KMS-11 (cell line): ENCODE results near the gene MYH9.

Experiments used
- H2AFZ ChIP-seq: fragments of 200-600 bp; sonication (generic); 2 replicates; pipeline ENCODE4 v1.6.1; 2016; ENCODE audit warnings: antibody characterized with exemption, mixed run types, low read depth
- H3K27ac ChIP-seq: fragments of 200-600 bp; sonication (generic); 2 replicates; pipeline ENCODE4 v1.6.1; 2016; ENCODE audit warnings: mild to moderate bottlenecking, mixed run types
- H3K27me3 ChIP-seq: fragments of 200-600 bp; sonication (generic); 2 replicates; pipeline ENCODE4 v1.6.1; 2017; ENCODE audit warnings: mild to moderate bottlenecking, low read depth, mixed run types, moderate library complexity; ENCODE audit not compliant: insufficient read depth
- H3K36me3 ChIP-seq: fragments of 200-600 bp; sonication (generic); 2 replicates; pipeline ENCODE4 v1.6.1; 2017; ENCODE audit warnings: mild to moderate bottlenecking, mixed run types; ENCODE audit not compliant: insufficient read depth
- H3K4me1 ChIP-seq: fragments of 200-600 bp; sonication (generic); 2 replicates; pipeline ENCODE4 v1.6.1; 2016; ENCODE audit warnings: mild to moderate bottlenecking, low read depth, mixed run types; ENCODE audit not compliant: poor library complexity, severe bottlenecking
- H3K4me2 ChIP-seq: fragments of 200-600 bp; sonication (generic); 2 replicates; pipeline ENCODE4 v1.7.0; 2016; ENCODE audit warnings: mild to moderate bottlenecking, mixed run types
- H3K4me3 ChIP-seq: fragments of 200-600 bp; sonication (generic); IDR thresholded peaks from 2 replicates; pipeline ENCODE4 v1.6.1; 2017; ENCODE audit warnings: low read depth, low read length, mixed read lengths; ENCODE audit not compliant: insufficient read depth
- H3K79me2 ChIP-seq: fragments of 200-600 bp; sonication (generic); 2 replicates; pipeline ENCODE4 v1.6.1; 2016; ENCODE audit warnings: low read depth, mixed run types; ENCODE audit not compliant: insufficient read depth
- H3K9ac ChIP-seq: fragments of 200-600 bp; sonication (generic); 2 replicates; pipeline ENCODE4 v1.6.1; 2016; ENCODE audit warnings: mild to moderate bottlenecking, mixed run types
- H4K20me1 ChIP-seq: fragments of 200-600 bp; sonication (generic); 2 replicates; pipeline ENCODE4 v1.6.1; 2016; ENCODE audit warnings: mild to moderate bottlenecking, mixed run types; ENCODE audit not compliant: insufficient read depth
- CTCF ChIP-seq: fragments of 200-600 bp; sonication (generic); conservative IDR thresholded peaks from 2 replicates; pipeline ENCODE4 v1.6.1; 2017; ENCODE audit warnings: low read depth, mild to moderate bottlenecking, antibody characterized with exemption, low read length, moderate library complexity, mixed read lengths

MYH9 gene

GRCh38 chr22:36244522-36245391 is 143.0 kb downstream of the MYH9 start:
- H3K79me2 ChIP-seq: no peaks in the 10 kb centered on the region
- H3K4me1 ChIP-seq: peaks cover 5% of the 10 kb centered on the region
- no peak overlapping the region for H3K4me2 ChIP-seq
- TF ChIP-seq CTCF: no peak
- H3K36me3 ChIP-seq: no peaks in the 10 kb centered on the region
- no peaks in the 10 kb centered on the region for H3K27me3 ChIP-seq
- H4K20me1 ChIP-seq: no peaks in the 10 kb centered on the region
- H3K9ac ChIP-seq: no peak overlapping the region
- no peak overlapping the region for H3K27ac ChIP-seq
- no peak overlapping the region for H3K4me3 ChIP-seq
- H2AFZ ChIP-seq: no peak overlapping the region

GRCh38 chr22:36243986-36244385 is 143.8 kb downstream of the MYH9 start:
- Histone ChIP-seq H3K36me3 (no peaks in the 10 kb centered on the region), H3K9ac (no peak overlapping the region), H3K27ac (no peak overlapping the region), H3K4me2 (no peak overlapping the region), H2AFZ (no peak overlapping the region), H3K79me2 (peaks cover 4% of the 10 kb centered on the region; the same call in 1 of the 2 replicates), H3K4me3 (no peak overlapping the region), H4K20me1 (no peaks in the 10 kb centered on the region), H3K4me1 (peaks cover 6% of the 10 kb centered on the region), H3K27me3 (no peaks in the 10 kb centered on the region)
- TF ChIP-seq CTCF: no peak

- H3K4me3 ChIP-seq: no peak within 1 kb of the TSS
- H2AFZ ChIP-seq: peak within 1 kb of the TSS; percentile 72
- H4K20me1 ChIP-seq: no peaks in the 10 kb centered on the region
- no peaks in the 10 kb centered on the region for H3K27me3 ChIP-seq
- peak; percentile 61 for TF ChIP-seq CTCF
- peak within 1 kb of the TSS; percentile 97 for H3K4me2 ChIP-seq
- H3K9ac ChIP-seq: peak within 1 kb of the TSS; percentile 66
- peaks cover 26% of the 10 kb centered on the region for H3K4me1 ChIP-seq
- H3K36me3 ChIP-seq: no peaks in the 10 kb centered on the region
- peak within 1 kb of the TSS; percentile 66 for H3K27ac ChIP-seq
- H3K79me2 ChIP-seq: peaks cover 36% of the 10 kb centered on the region
These were observed 148.2 kb downstream of the MYH9 start, which contains the start of gene APOL2 for GRCh38 chr22:36239401-36240171. Gene APOL2, minus strand, starts transcription at chr22:36239527. Its CDS starts 6,365 bp downstream, at chr22:36233162.

- Histone ChIP-seq H3K4me1 (peaks cover 27% of the 10 kb centered on the region), H3K4me3 (no peak overlapping the region), H3K79me2 (peaks cover 36% of the 10 kb centered on the region), H2AFZ (peak overlapping the region; percentile 72; the same call in 1 of the 2 replicates), H3K27me3 (no peaks in the 10 kb centered on the region), H3K27ac (peak overlapping the region; percentile 66), H3K36me3 (no peaks in the 10 kb centered on the region), H3K9ac (peak overlapping the region; percentile 66), H4K20me1 (no peaks in the 10 kb centered on the region), H3K4me2 (peak overlapping the region; percentile 97; the same call in 1 of the 2 replicates)
- TF ChIP-seq CTCF: no peak
These were observed 148.7 kb downstream of the MYH9 start for GRCh38 chr22:36239150-36239400.
